ENCODE results near the gene TUBGCP2.
"Not testable (repeated sequence)": the region's sequence is repeated elsewhere in the genome, so short reads cannot be mapped to it uniquely, and the experiment has no call there.

The TUBGCP2 gene

DNA sequence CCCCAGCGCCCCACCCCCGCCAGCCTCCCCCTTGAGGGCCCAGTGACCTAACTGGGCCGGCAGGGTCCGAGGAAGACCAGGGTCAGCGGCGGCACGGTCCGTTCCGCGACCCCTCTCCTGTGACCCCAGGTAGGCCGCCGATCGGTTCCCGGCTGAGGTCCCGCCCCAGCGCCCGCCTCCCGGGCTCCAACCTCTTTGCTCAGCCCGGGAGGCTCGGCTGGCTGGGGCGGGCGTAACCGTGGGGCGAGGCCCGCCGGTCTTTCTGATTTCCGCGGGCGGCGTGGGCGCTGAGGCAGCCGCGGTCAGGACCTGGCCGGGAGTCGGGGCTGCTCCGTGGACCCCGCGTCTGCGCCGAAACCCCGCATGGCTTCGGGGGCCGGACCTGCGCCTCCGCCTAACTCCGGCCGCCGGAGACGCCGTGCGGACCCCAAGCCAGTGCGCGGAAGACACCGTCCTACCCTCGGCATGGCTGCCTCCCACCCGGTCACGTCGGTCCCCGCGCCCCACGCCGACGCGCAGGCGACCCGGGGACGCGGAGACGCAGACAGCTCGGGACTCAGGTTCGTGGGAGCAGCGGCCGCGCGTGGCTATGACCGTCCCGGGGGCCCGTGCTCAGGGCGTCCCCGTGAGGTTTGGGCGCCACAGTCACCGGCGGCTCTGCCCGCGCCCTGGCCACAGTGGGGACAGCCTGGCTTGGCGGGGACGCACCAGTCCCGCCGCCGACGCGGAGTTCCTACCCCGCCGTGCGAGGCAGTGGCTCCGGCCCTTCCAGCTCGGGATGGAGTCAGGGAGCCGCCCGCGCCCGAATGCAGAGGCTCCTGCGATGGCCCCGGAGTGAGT lies 72.1 kb downstream of the TUBGCP2 start:
- no peak for DNase-seq (ENCODE audit: low read depth)
- TF ChIP-seq, protein P1, sequence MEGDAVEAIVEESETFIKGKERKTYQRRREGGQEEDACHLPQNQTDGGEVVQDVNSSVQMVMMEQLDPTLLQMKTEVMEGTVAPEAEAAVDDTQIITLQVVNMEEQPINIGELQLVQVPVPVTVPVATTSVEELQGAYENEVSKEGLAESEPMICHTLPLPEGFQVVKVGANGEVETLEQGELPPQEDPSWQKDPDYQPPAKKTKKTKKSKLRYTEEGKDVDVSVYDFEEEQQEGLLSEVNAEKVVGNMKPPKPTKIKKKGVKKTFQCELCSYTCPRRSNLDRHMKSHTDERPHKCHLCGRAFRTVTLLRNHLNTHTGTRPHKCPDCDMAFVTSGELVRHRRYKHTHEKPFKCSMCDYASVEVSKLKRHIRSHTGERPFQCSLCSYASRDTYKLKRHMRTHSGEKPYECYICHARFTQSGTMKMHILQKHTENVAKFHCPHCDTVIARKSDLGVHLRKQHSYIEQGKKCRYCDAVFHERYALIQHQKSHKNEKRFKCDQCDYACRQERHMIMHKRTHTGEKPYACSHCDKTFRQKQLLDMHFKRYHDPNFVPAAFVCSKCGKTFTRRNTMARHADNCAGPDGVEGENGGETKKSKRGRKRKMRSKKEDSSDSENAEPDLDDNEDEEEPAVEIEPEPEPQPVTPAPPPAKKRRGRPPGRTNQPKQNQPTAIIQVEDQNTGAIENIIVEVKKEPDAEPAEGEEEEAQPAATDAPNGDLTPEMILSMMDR (conservative IDR thresholded peaks at IDR 0.05; ENCODE audit: control insufficient read depth, insufficient read depth, low read depth, low read length) = no peak
- no peak overlapping the region for H3K4me3 ChIP-seq (ENCODE audit: control insufficient read depth, low read depth, low read length)

GRCh38 chr10:133235932-133236331 lies 72.7 kb downstream of the TUBGCP2 start:
- TF ChIP-seq, protein P1 (conservative IDR thresholded peaks at IDR 0.05; ENCODE audit: control insufficient read depth, insufficient read depth, low read depth, low read length) = no peak
- no peak overlapping the region for H3K4me3 ChIP-seq (ENCODE audit: control insufficient read depth, low read depth, low read length)
- no peak for DNase-seq (ENCODE audit: low read depth)

- DNase-seq (ENCODE audit: low read depth) = no peak
- no peak overlapping the region for H3K4me3 ChIP-seq (ENCODE audit: control insufficient read depth, low read depth, low read length)
These were observed 73.3 kb downstream of the TUBGCP2 start for GRCh38 chr10:133235265-133235855.

DNA sequence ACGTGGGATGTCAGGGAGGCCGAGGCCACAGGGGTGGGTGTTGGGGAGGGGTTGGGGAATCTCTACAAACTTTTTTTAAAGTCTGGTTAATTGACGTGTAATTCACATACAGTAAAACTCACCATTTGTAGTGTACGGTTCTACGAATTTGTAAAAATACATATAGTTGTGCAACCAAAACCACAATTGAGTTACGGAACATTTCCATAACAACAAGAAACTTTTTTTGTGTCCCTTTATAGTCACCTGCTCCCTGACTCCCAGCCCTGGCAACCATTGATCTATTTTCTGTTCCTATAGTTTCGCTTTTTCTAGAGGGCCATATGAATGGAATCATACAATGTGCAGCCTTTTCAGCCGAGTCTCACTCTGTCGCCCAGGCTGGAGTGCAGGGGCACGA lies 73.9 kb downstream of the TUBGCP2 start:
- not testable (repeated sequence) for H3K4me3 ChIP-seq (ENCODE audit: control insufficient read depth, low read depth, low read length); DNase-seq (ENCODE audit: low read depth)

More at GRCh38 chr10:133235265-133235855, 73.3 kb downstream of the TUBGCP2 start:
- TF ChIP-seq, protein P1 (conservative IDR thresholded peaks at IDR 0.05; ENCODE audit: control insufficient read depth, insufficient read depth, low read depth, low read length) = no peak

DNA sequence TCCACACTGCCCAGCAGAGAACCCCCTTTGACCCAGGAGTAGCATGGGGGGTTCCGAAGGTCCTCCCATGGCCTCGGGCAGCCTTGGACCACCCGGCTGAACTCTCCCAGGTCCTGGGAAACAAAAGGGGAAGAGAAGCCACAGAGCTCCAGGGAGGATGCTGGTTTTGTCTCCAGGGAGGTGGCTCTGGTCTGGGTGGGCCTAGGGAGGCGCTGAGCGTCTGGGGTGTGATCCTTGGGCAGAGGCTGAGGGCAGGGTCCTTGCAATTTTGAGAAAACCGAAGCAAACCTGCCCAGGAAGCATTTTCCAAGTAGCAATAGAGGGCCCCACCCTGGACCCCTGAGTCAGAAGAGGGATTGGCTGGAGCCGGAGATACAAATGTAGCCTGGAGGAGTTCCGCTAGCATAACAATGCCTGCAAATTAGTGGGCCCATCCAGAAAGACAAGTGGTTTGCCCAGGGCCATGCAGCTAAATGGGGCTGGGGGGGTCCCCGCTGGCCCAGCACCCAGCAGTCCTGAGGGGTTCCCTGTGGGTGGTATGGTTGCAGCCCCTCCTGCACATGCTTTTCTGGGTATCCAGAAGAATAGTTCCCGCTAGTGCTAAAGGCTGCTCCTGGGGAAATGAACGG lies 76.6 kb downstream of the TUBGCP2 start:
- no peak for DNase-seq (ENCODE audit: low read depth)
- TF ChIP-seq, protein P1 (conservative IDR thresholded peaks at IDR 0.05; ENCODE audit: control insufficient read depth, insufficient read depth, low read depth, low read length) = no peak

GRCh38 chr10:133231244-133231945 lies 77.3 kb downstream of the TUBGCP2 start:
- no peak for DNase-seq (ENCODE audit: low read depth)
- TF ChIP-seq, protein P1 (conservative IDR thresholded peaks at IDR 0.05; ENCODE audit: control insufficient read depth, insufficient read depth, low read depth, low read length) = no peak
- H3K4me3 ChIP-seq (ENCODE audit: control insufficient read depth, low read depth, low read length) = no peak overlapping the region

More for the DNA sequence above, 76.6 kb downstream of the TUBGCP2 start:
- H3K4me3 ChIP-seq (ENCODE audit: control insufficient read depth, low read depth, low read length) = no peak overlapping the region

All from fibroblast of mammary gland (primary cell).